IMR-90 (cell line): Measurements from ENCODE around the gene MTRFR. TPM values are rescaled to one million over a fixed set of nuclear protein-coding genes. Genes with fewer than 3 reads are reported as not detected.

Source experiments
- ATAC-seq: fragments of 200-7000 bp; cut with Tn5 transposase; 2 replicates; pipeline ENCODE4 v1.9.1; 2020; ENCODE audit warnings: low read depth, mild to moderate bottlenecking, moderate library complexity
- BruUV-seq: library from RNA; stranded (reverse); fragments of 400-500 nt; replicated peaks from 2 replicates; lab custom pipeline; 2021; lab: Mats Ljungman, UMichigan
- CTCF ChIA-PET: fragments of 300-600 bp; formaldehyde crosslinking; extraction: SDS; loops from one replicate; lab custom pipeline; 2021; ENCODE audit warnings: antibody characterized with exemption; lab: Yijun Ruan, JAX
- POLR2A ChIA-PET: fragments of 300-600 bp; sonication (Branson Sonifier 250); formaldehyde crosslinking; loops from one replicate; lab custom pipeline; 2022; ENCODE audit warnings: antibody characterized with exemption; ENCODE audit not compliant: unreplicated experiment; lab: Charles Lee
- DNase-seq: peaks from one replicate; pipeline ENCODE4 v3.0.0; 2013
- H2AFZ ChIP-seq: replicated peaks from 2 replicates; pipeline ENCODE3; 2013; ENCODE audit warnings: low read length, mild to moderate bottlenecking; ENCODE audit not compliant: poor library complexity
- H2AK5ac ChIP-seq: 2 replicates; pipeline ENCODE4 v1.6.1; 2013; ENCODE audit warnings: low read depth, low read length, inconsistent platforms
- H2AK9ac ChIP-seq: replicated peaks from 2 replicates; pipeline ENCODE3; 2013; ENCODE audit warnings: mild to moderate bottlenecking, low read depth, low read length, moderate library complexity; ENCODE audit not compliant: poor library complexity
- H2BK120ac ChIP-seq: 2 replicates; pipeline ENCODE4 v1.6.1; 2013; ENCODE audit warnings: low read depth, low read length, inconsistent platforms
- H2BK15ac ChIP-seq: 3 replicates; pipeline ENCODE4 v1.6.1; 2013; ENCODE audit warnings: low read depth, low read length, inconsistent platforms
- H2BK20ac ChIP-seq: 2 replicates; pipeline ENCODE4 v1.6.1; 2013; ENCODE audit warnings: low read depth, mild to moderate bottlenecking, inconsistent platforms, low read length, moderate library complexity
- H2BK5ac ChIP-seq: 2 replicates; pipeline ENCODE4 v1.6.1; 2013; ENCODE audit warnings: mild to moderate bottlenecking, low read depth, low read length, inconsistent platforms; ENCODE audit not compliant: poor library complexity, severe bottlenecking
- H3K14ac ChIP-seq: replicated peaks from 2 replicates; pipeline ENCODE4 v1.6.1; 2013; ENCODE audit warnings: low read depth, low read length, inconsistent platforms
- H3K18ac ChIP-seq: 2 replicates; pipeline ENCODE4 v1.6.1; 2013; ENCODE audit warnings: low read depth, low read length, control low read depth
- H3K23ac ChIP-seq: 2 replicates; pipeline ENCODE4 v1.6.1; 2013; ENCODE audit warnings: low read depth, low read length, inconsistent platforms
- H3K27ac ChIP-seq: 2 replicates; pipeline ENCODE4 v1.5.1; 2013; ENCODE audit warnings: mild to moderate bottlenecking, control low read depth, low read length; ENCODE audit not compliant: insufficient read depth
- H3K27me3 ChIP-seq: 2 replicates; pipeline ENCODE4 v1.6.1; 2013; ENCODE audit warnings: low read length; ENCODE audit not compliant: control insufficient read depth, insufficient read depth
- H3K36me3 ChIP-seq: 2 replicates; pipeline ENCODE4 v1.6.1; 2013; ENCODE audit warnings: low read length, mixed read lengths; ENCODE audit not compliant: control insufficient read depth, insufficient read depth
- H3K4ac ChIP-seq: 2 replicates; pipeline ENCODE4 v1.6.1; 2013; ENCODE audit warnings: low read depth, low read length, inconsistent platforms
- H3K4me1 ChIP-seq: 2 replicates; pipeline ENCODE4 v1.6.1; 2013; ENCODE audit warnings: low read length, mixed read lengths; ENCODE audit not compliant: control insufficient read depth, insufficient read depth
- H3K4me2 ChIP-seq: 2 replicates; pipeline ENCODE4 v1.6.1; 2013; ENCODE audit warnings: low read depth, mild to moderate bottlenecking, control low read depth, low read length, moderate library complexity
- H3K4me3 ChIP-seq: 2 replicates; pipeline ENCODE4 v1.5.1; 2013; ENCODE audit warnings: low read depth, mild to moderate bottlenecking, control low read depth, low read length, moderate library complexity; ENCODE audit not compliant: insufficient read depth
- H3K56ac ChIP-seq: 2 replicates; pipeline ENCODE4 v1.6.1; 2013; ENCODE audit warnings: low read length, inconsistent platforms; ENCODE audit not compliant: insufficient read depth; ENCODE audit errors: extremely low read depth
- H3K79me1 ChIP-seq, 2 experiments: 2 replicates each; pipeline ENCODE4 v1.6.1; 2013; ENCODE audit warnings: low read length in 2 of 2, inconsistent platforms in 1 of 2, low read depth in 1 of 2
- H3K9ac ChIP-seq: 2 replicates; pipeline ENCODE4 v1.6.1; 2013; ENCODE audit warnings: low read depth, low read length, control low read depth
- H3K9me1 ChIP-seq: 2 replicates; pipeline ENCODE4 v1.6.1; 2013; ENCODE audit warnings: low read length, inconsistent platforms; ENCODE audit not compliant: insufficient read depth
- H3K9me3 ChIP-seq: 2 replicates; pipeline ENCODE4 v1.6.1; 2013; ENCODE audit warnings: low read length; ENCODE audit not compliant: control insufficient read depth, insufficient read depth
- H4K20me1 ChIP-seq: 2 replicates; pipeline ENCODE4 v1.6.1; 2013; ENCODE audit warnings: low read length, inconsistent platforms; ENCODE audit not compliant: insufficient read depth
- H4K5ac ChIP-seq: 2 replicates; pipeline ENCODE4 v1.6.1; 2013; ENCODE audit warnings: mild to moderate bottlenecking, low read depth, low read length, control low read depth
- H4K8ac ChIP-seq, 2 experiments: 2 replicates each; pipeline ENCODE4 v1.6.1; 2013; ENCODE audit warnings: low read depth in 2 of 2, low read length in 2 of 2, control low read depth in 1 of 2, inconsistent platforms in 1 of 2
- H4K91ac ChIP-seq: 2 replicates; pipeline ENCODE4 v1.6.1; 2013; ENCODE audit warnings: low read depth, low read length, inconsistent platforms; ENCODE audit not compliant: insufficient read depth
- MXI1 ChIP-seq: IDR thresholded peaks from 2 replicates; pipeline ENCODE4 v1.6.1; 2012; ENCODE audit warnings: low read depth, mild to moderate bottlenecking, low read length, moderate library complexity, borderline replicate concordance
- RAD21 ChIP-seq: IDR thresholded peaks from 2 replicates; pipeline ENCODE4 v1.6.1; 2012; ENCODE audit warnings: low read length, improper control_type of control experiment
- SMC3 ChIP-seq: fragments of 150-350 bp; IDR thresholded peaks from 2 replicates; pipeline ENCODE4 v1.6.1; 2016; ENCODE audit warnings: low read depth, mild to moderate bottlenecking, antibody characterized with exemption, low read length, moderate library complexity
- WGBS, 2 experiments: methylation state at CpG; one replicate each; pipeline versions ENCODE4 v1.1.5 to v1.1.7; 2013; ENCODE audit warnings: missing lambda C conversion rate in 2 of 2; ENCODE audit not compliant: insufficient read length in 1 of 2; ENCODE audit errors: extremely low coverage in 2 of 2; 5-methylcytosine and 5-hydroxymethylcytosine counted together
- dilution Hi-C: fragments of 300-500 bp; cut with HindIII; formaldehyde crosslinking; loops from one replicate; pipeline ENCODE4 v1.14.3; 2018; ENCODE audit warnings: low sequenced_read_pairs; ENCODE audit not compliant: unreplicated experiment
- in situ Hi-C: fragments of 300-500 bp; cut with MboI; formaldehyde crosslinking; loops from 3 replicates; pipeline ENCODE4 v1.14.3; 2019; ENCODE audit warnings: low sequenced_read_pairs, inconsistent platforms, mixed read lengths
- intact Hi-C: fragments of 100-400 bp; cut with micrococcal nuclease; formaldehyde crosslinking; loops from 2 replicates; pipeline ENCODE4 v1.10.0; 2022
- polyA plus RNA-seq, 3 experiments: library from polyadenylated mRNA; depleted of rRNA; stranded (reverse); fragments of >200 nt; gene quantifications; 2 replicates each; pipeline ENCODE4 v1.2.3, GENCODE V29; 2012; ENCODE audit warnings: low replicate concordance in 1 of 3
- total RNA-seq: library from RNA; depleted of rRNA; stranded (reverse); fragments of >200 nt; gene quantifications from 2 replicates; pipeline ENCODE4 v1.2.3, GENCODE V29; 2012
- TF ChIP-seq, protein P1 (sequence below): fragments of 150-350 bp; IDR thresholded peaks from 2 replicates; pipeline ENCODE4 v1.6.1; 2016; ENCODE audit warnings: low read depth, mild to moderate bottlenecking, low read length, moderate library complexity, borderline replicate concordance

MTRFR gene
- total and polyA plus RNA-seq, 2 of the 4 experiments (the other 2 are of a cell fraction): 8.6 to 10.2 TPM

DNA sequence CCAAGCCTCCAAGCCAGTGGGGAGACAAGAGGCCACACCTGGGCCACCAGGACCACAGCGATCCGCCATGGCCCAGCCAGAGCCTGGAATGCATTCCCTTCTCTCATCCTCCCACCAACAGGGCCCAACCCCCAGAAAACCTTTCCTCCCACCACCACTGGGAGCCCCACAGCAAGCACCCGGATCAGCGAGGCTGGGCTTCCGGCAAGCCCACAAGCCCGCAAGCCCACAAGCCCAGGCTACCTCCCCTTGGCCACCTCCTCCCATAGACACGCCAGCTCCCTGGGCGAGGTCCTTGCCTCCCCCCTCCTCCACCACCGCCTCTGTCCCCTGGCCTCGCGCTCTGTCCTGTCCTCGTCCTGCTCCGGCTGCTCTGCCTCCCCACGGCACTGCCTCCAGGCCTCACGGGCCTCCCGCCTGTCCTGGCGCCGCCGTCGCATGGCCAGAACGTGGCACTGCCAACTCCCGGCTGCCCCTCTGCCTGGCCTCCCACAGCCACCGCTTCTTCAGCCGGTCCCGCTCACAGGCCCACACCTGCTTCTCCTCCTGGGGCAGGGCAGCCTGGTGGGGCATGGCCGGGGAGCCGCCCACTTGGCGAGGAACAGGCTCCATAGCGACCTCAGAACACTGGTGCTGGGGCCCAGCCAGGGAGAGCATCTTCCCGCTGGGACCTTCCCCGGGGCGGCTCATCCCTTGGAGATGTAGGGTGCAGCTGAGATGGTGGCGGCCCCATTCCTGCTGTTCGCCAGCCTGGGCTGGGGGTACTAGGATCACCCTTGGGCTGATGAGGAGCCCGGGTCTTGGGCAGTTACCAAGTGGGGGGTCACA lies 32.8 kb downstream of the MTRFR start:
- in situ Hi-C loops: no loop called here
- no peak overlapping the region for H4K5ac ChIP-seq
- CTCF ChIA-PET: interaction anchor here (0.6 kb wide), 1 partner anchor 29 kb away, joined by 3 read pairs; no protein-coding TSS in a partner anchor
- H4K91ac ChIP-seq: no peak overlapping the region
- no peak overlapping the region for H2AK5ac ChIP-seq
- no peak overlapping the region for H4K8ac ChIP-seq
- H3K9me3 ChIP-seq: no peaks in the 10 kb centered on the region
- no peak overlapping the region for H3K23ac ChIP-seq
- H3K4ac ChIP-seq: no peak overlapping the region
- H3K4me3 ChIP-seq: no peak overlapping the region
- H2BK15ac ChIP-seq: no peak overlapping the region
- H3K9ac ChIP-seq: no peak overlapping the region
- no peak overlapping the region for H3K27ac ChIP-seq
- no peak for ATAC-seq
- H3K56ac ChIP-seq: no peak overlapping the region
- H3K18ac ChIP-seq: no peak overlapping the region
- peaks cover 49% of the 10 kb centered on the region for H3K36me3 ChIP-seq
- dilution Hi-C loops: no loop called here
- no TSS peak for BruUV-seq
- no peak overlapping the region for H2BK120ac ChIP-seq
- intact Hi-C loops: no loop called here
- TF ChIP-seq SMC3: no peak
- no peak for TF ChIP-seq MXI1
- TF ChIP-seq RAD21: no peak
- TF ChIP-seq, protein P1, sequence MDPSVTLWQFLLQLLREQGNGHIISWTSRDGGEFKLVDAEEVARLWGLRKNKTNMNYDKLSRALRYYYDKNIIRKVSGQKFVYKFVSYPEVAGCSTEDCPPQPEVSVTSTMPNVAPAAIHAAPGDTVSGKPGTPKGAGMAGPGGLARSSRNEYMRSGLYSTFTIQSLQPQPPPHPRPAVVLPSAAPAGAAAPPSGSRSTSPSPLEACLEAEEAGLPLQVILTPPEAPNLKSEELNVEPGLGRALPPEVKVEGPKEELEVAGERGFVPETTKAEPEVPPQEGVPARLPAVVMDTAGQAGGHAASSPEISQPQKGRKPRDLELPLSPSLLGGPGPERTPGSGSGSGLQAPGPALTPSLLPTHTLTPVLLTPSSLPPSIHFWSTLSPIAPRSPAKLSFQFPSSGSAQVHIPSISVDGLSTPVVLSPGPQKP: no peak
- peaks cover 18% of the 10 kb centered on the region for H3K9me1 ChIP-seq
- 92% methylated on average over 14 of the region's 35 CpGs; no CpG with 5 or more reads in 1 of the 2 experiments for WGBS, 2 experiments
- no peak overlapping the region for H2BK20ac ChIP-seq
- peaks cover 13% of the 10 kb centered on the region for H3K4me1 ChIP-seq
- H3K27me3 ChIP-seq: no peaks in the 10 kb centered on the region
- peaks cover 69% of the 10 kb centered on the region for H4K20me1 ChIP-seq
- H3K79me1 ChIP-seq: peaks cover 18 to 58% of the 10 kb centered on the region in 2 experiments; a peak in 2 of 4 replicates
- no peak overlapping the region for H3K14ac ChIP-seq
- no peak overlapping the region for H2AFZ ChIP-seq
- H2BK5ac ChIP-seq: no peak overlapping the region
- POLR2A ChIA-PET: no interaction called here
- no peak overlapping the region for H2AK9ac ChIP-seq
- H3K4me2 ChIP-seq: no peak overlapping the region
- no peak for DNase-seq
